HG02610 (cell line): ENCODE measurements around the gene ACADL.

ENCODE experiments used
- ATAC-seq: cut with Tn5 transposase; IDR thresholded peaks from one replicate; pipeline ENCODE4 v1.9.1; 2021; ENCODE audit warnings: mild to moderate bottlenecking, moderate library complexity; ENCODE audit not compliant: unreplicated experiment

ACADL gene

DNA sequence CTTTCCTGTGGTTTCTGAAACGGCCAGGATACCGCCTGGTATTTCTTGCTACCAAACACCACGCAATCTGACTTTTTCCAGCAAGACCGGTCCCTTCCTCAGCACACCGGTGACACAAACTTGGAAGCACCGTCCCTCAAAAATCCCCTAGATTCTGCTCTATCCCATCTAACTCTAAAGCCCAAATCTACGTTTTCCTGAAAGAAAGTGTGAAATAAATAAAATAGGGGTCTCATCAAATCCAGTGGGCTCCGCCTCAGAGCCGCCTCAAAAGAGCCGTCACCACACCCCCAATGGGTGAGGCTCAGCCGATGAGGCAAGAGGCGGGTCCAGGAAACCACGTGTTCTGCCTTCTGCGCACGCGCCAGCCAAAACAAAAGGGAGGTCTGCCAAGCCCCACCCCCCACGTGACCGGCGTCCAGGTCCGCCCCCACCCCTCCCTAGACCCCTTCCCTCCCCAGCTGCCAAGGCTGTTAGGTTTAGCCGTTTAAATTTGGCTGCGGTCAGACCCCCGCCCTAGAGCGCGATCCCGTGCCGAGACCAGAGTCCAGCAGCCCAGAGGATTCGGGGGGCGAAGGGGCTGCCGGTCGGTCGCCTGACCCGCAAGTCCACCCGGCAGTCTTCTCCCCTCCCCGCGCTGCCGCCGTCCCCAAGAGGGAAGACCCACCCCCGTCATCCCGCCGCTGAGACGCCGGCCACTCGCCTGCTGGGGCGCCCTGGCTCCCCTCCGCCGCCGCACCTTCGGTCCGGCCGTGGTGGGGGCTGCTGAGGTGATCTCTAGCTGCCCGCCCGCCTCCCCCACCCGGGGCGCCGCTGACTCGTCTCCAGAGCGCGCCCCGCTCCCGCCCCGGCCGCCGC lies 54.6 kb downstream of the ACADL start:
- ATAC-seq, result peak; percentile 67

DNA sequence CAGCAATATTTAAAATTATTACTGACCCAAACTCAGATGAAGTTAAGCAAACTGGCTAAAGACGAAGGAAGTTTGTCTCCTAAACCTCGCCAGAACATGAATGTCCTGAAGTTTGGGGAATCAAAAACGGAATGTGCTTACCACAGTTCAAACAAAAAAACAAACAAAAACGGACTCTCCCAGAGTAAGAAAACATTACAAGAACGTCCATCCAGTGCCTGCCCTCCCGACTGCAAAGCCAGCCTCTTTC lies 55.1 kb downstream of the ACADL start:
- no peak for ATAC-seq

DNA sequence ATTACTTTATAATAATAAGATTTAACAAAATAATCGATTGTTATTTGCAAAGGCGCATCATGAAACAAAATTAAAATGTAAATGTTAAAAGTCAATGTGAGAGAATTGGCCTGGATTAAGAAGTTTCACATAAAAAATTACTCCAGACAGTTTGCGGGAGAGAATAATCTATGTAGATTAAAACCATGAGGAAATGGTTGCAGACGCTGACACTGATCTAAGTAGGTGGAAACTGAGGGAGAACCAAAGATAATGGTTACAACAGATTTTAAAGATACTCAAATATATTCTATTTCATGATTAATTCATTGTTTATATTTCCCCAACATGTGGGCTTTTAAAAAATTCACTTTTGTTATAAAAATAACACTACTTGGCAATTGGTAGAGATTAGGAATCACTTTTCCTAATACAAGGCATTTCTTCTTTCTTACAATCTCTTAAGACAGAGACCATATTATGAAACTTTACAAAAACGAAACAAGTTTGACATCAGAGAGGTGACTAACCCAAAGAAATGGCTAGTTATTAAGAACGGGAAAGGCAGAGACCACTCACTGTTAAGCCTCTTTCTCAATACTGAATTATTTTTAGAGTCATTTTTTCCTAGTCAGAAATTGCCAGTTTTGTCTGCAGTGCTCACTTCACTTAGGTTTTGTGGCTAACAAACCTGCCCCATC lies 55.6 kb downstream of the ACADL start:
- peak; percentile 44 for ATAC-seq

DNA sequence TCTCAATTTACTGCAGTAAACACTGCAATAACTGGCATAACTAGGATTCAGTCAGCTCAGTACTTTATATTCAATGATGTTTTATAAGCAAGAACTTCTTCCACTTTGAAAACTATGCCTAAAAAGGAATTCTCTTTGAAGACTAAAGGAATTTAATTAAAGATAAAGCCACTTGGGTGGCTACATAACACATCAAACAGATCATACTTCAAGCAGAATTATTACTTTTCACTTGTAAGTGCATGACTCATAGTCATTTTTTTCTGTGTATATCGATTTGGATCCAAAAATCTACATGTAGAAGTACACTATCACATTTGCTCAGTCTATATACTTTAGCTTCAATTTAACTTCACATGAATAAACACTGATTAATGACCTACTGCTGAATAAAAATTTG lies 58.0 kb downstream of the ACADL start:
- ATAC-seq, result no peak

DNA sequence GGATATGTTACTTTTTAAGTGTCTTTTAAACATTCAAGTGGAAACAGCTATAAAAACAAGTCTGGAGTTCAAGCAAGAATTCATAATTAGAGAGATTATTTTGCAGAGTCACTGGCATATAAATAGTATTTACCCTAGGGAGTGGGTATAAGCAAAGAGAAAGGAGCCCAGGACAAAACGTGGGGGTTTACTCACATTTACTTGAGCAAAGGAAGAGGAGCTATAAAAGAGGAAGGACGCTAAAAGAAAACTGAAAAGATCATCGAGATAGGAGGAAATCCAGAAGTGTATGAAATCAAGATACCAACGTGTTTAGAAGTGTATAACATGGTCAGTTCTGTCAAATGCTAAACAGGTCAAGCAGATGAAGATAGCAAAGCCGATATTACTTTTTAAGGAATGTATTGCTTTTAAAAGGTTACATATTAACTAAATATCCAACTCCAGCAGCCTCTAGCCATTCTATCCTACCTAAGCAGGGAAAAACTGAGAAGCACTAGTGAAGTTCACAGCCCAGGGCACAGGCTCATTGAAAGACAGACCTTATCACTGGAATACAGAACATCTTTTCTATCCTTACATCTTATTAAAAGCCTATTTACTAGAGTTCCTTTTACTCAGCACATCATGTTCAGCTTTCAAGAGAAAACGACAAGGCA lies 62.7 kb downstream of the ACADL start:
- no peak for ATAC-seq

DNA sequence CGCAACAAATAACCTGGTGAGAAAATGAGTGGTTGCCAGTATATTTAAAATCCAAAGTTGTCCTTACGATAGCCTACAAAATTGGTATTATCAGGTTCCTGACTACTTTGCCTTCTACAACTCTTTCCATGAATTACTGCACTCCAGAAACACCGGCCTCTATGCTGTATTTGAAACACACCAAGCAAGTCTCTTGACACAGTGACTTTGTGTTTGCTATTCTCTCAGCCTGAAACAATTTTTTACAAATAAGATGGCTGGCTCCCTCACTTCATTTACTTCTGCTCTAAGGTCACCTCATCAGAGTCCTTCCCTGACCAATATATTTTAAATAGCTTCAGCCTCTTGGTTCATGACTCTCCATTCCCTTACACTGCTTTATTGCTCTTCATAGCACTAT lies 66.2 kb downstream of the ACADL start:
- no peak for ATAC-seq

DNA sequence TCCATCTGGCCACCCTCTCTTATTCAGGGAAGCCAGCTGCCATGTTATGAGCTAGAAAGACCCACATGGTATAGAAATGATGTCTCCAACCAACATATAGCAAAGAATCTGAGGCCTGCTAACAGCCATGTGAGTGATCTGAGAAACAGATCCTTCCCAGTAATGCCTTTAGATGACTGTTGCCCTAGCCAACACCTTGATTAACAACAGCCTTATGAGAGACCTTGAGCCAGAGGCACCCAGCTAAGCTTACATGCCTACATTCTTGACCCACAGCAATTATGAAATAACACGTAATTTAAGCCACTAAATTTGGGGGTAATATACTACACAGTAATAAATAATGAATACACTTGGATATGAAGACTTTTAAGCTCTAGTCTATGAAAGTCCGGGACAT lies 67.0 kb downstream of the ACADL start:
- no peak for ATAC-seq

DNA sequence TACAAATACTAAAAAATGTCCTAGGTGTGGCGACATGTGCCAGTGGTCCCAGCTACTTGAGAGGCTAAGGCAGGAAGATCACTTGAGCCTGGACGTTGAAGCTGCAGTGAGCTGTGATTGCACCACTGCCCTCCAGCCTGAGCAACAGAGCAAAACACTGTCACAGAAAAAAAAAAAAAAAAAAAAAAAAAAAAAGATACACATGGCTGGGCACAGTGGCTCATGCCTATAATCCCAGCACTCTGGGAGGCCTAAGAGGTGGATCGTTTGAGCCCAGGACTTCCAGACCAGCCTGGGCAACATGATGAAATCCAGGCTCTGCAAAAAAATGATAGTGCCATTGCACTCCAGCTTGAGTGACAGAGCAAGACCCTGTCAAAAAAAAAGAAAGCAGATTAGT lies 67.7 kb downstream of the ACADL start:
- ATAC-seq, result no peak

DNA sequence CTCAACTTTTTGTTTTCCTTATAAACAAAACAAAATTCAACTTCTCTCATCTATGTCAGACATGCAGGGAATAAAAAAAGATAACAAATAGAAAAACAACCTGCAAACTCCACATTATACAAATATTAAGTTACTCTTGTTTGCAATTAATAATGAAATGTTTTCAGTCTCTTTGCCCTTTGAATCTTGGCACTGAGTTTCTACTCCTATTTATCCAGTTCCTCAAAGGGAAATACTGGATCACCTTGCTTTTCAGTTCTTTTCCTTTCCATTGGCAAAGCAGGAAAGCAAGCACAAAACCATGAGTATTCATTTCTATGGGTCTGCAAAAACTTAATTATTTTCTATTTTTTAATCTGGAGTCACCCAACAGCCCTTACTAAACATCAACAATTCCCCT lies 77.6 kb downstream of the ACADL start:
- no peak for ATAC-seq
